ENCODE measurements around the gene MAP4K2.
A peak's percentile ranks its signal among the peaks of the same experiment; 100 is the strongest.

MAP4K2 gene

GRCh38 chr11:64754919-64755662 is 47.9 kb downstream of the MAP4K2 start:
- no peak for DNase-seq (ENCODE audit: low read depth in 2 of 2)

- no peak for DNase-seq (ENCODE audit: low read depth in 2 of 2)
Measured at GRCh38 chr11:64754124-64754918, 48.7 kb downstream of the MAP4K2 start.

- no peak for DNase-seq (ENCODE audit: low read depth in 2 of 2)
Measured at GRCh38 chr11:64753380-64754123, 49.5 kb downstream of the MAP4K2 start.

DNA sequence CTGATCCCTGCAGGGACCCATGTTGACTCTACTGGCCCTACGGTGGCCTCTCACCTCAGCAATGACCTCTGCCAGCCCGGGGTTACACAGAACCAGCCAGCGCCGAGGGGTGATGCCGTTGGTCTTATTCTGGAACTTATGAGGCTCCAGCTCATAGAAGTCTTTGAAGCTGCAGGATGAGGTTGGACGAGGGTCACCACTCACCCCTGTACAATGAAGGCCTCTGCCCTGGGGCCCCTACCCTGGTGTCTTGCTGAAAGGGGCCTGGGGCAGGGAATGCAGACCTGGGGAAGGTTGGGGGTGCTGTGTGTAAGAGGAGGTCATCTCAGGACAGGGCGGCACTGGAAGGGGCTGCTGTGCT is 50.0 kb downstream of the MAP4K2 start:
- no peak for DNase-seq (ENCODE audit: low read depth in 2 of 2)

DNA sequence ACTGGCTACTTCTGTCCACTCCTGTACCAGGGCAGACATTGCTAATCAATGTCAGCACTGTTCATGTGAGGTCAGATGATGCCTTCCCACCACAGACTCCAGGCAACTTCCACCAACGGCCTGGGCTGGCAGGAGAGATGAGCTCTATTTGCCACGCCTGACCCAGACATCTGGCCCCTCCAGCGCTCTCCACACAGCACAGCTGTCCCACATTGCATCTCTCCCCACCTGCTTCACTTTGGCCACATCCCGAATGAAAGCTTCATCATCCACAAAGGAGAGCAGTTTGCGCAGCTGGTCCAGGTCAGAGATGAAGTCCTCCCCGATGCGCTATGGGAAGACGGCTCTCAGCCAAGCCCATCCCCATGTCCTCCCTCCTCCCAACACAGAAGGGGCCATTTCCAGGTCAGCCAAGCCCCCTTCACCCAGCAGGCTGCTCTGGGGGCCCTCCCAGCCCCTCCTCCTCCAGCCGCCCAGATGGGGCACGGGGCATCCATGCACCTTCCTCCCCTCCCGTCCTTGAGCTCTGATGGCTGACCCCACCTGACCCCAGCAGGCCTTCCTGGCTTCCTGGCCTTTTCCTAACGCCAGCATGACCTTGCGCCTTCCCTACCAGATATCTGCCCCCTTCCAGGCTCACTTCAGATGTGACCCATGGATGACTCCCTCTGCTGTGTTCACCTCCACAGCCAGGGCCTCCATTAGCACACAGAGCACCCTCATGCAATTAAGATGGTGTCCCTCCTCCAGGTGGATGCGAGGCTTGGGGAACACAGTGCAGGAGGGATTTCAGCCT is 50.6 kb downstream of the MAP4K2 start:
- no peak for DNase-seq (ENCODE audit: low read depth in 2 of 2)

DNA sequence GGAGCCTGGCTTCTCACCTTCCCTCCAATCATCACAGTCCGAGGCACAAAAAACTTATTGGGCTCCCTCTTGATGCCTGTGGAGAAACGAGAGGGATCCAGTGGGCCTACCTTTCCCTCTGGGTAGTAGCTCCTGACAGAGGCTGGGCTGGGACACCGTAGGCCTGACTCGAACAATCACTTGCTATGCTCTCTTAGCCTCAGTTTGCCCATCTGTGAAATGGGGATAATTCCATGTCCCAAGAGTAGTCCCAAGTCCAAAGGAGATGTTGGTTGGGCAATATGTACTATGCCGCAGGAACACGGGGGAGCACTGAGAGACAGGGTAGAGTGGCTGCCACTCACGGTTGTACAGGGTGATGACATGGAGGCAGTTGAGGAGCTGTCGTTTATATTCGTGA is 51.4 kb downstream of the MAP4K2 start:
- no peak for DNase-seq (ENCODE audit: low read depth in 2 of 2)

- DNase-seq (ENCODE audit: low read depth in 2 of 2): no peak
Measured at GRCh38 chr11:64751136-64751535, 51.9 kb downstream of the MAP4K2 start.

- no peak for DNase-seq (ENCODE audit: low read depth in 2 of 2)
Measured at GRCh38 chr11:64750361-64751054, 52.5 kb downstream of the MAP4K2 start.

DNA sequence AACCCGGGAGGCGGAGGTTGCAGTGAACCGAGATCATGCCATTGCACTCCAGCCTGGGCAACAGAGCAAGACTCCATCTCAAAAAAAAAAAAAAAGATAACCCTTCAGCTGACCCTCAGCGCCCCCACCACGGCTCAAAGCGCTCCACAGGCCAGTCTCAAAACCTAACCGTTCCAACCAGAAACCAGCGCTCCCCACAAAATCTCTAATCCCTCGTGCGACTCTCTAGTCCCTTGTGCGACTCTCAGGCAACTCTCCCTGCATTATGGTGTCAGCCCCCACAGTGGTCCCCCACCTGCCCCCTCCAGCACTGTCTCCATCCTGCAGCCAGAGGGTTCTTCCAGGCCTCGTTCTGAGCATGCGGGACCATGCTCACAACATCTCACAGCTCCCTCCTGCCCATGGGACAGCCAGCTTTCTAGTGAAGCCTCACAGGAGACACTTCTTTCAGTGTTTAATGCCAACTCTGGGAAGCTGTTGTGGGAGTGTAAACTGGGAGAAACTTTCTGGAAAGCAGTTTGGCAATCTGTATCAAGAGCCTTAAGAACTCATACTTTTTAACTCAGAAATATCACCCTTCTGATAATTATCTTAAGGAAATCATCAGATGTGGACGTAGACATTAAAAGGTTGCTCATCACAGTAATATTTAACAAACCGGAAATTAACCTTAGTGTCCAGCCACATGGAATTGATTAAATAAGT is 54.9 kb downstream of the MAP4K2 start:
- DNase-seq (ENCODE audit: low read depth in 2 of 2): no peak

DNA sequence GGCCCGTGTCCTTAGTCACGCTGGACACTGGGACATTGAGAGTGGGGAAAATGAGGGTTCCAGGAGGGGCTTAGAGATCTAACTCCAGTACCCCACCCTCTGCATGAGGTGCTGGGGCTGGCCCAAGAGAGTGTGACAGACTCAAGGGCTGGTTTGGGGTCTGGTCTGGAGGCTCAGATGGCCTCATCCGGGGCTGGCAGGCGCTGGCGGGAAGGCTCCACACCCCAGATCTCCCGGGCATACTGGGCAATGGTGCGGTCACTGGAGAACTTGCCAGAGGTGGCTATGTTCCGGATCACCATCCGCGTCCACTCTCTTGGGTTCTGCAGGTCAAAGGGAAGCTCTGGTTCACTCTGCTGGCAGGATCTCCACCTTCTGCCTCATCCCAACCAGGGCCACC is 56.5 kb downstream of the MAP4K2 start:
- DNase-seq (ENCODE audit: low read depth in 2 of 2): no peak

- DNase-seq (ENCODE audit: low read depth in 2 of 2): peak; percentile 46 to 57
Measured at GRCh38 chr11:64745521-64746328, 57.3 kb downstream of the MAP4K2 start.

- DNase-seq (ENCODE audit: low read depth in 2 of 2): peak; percentile 26 to 41
Measured at GRCh38 chr11:64745189-64745520, 57.9 kb downstream of the MAP4K2 start.

GRCh38 chr11:64744544-64745188 is 58.3 kb downstream of the MAP4K2 start:
- DNase-seq (ENCODE audit: low read depth in 2 of 2): peak in 1 of 2 donors; percentile 29

GRCh38 chr11:64743591-64744543 is 59.1 kb downstream of the MAP4K2 start, which contains the start of gene RASGRP2:
TSS of gene RASGRP2 (minus strand) at chr11:64744142. CDS start at chr11:64742866, 1,276 bp downstream.
- DNase-seq (ENCODE audit: low read depth in 2 of 2): peak; percentile 69 to 70

DNA sequence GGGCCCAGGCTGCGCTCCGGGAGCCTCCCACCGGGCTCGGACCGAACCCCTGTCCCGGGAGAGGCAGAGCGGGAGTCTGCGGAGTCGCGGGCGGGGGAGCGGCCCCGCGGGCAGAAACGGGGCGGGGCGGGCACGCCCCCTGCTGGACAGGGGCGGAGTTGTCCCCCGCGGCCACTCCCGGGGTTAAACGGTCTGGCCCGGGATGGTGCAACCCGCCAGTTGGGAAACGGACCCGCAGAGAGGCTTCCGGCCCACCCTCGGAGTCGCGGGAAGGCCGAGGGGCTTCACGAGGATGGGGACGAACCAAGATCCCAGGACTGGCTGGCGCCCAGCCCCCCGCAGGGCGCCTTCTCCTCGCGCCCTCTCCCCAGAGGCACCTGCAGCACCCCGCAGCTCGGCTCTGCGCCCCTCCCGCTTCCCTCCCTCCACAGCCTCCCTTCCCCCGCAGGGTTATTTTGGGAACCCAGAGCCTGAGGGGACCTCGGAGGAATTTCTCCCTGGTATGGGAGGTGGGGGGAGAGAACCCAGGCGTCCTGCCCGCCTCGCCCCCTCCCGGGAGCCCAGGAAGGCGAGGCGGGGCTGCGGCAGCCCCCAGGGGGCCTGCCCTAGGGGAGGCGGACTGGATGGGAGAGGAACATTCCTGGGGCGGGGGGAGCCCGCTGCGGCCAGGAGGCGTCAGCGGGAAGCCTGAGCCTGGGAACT is 60.0 kb downstream of the MAP4K2 start:
- peak; percentile 70 to 78 for DNase-seq (ENCODE audit: low read depth in 2 of 2)

DNA sequence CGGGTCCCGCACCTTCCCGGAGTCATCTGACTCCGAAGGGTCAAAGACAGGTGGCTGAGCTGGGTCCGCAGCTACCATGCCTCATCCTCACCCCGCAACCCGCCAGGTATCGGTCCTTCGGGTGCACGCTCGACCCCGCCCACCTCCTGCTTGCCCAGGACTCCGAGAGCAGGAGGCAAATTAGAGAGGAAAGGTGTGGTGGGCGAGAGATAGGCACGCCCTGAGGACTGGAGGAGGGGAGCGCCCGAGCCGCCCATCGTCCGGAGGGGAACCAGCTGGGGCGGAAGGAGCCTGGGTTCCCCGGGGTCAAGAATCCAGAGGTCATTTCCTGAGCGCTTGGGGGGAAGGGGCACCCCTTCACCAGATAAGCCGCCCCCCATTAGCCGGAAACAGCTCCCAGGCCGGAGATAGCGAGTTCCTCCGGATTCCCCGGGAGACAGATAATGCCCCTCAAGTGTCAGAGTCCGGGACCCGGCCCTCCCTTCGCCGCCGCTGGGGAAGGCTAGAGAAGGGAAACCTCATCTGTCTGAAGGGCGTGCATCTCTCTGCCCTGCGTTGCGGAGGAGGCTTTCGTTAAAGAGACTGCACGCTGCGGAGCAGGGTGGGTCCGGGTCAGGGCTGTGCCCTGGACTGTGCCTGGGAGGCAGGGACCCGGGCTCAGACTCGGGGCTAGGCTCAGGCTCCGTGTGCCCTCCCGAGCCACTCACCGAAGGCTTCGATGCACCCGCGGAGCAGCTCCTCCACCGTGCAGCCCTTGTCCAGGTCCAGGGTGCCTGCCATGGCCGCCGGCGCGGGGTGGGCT is 60.7 kb downstream of the MAP4K2 start:
- no peak for DNase-seq (ENCODE audit: low read depth in 2 of 2)

Data from stimulated activated CD4-positive, alpha-beta T cell treated with anti-CD3 and anti-CD28 coated beads, Interleukin-1b, Interleukin-23, amount 100 ng/mL, for 4 hours (primary cell).